CD4-positive, alpha-beta T cell treated with Interleukin-1 beta for 1 hour (primary cell): ENCODE data around the gene BBLN.
"Not testable (repeated sequence)": the region's sequence is repeated elsewhere in the genome, so short reads cannot be mapped to it uniquely, and the experiment has no call there.

ENCODE experiments used
- DNase-seq, 2 donors: peaks; one replicate each; pipeline ENCODE4 v3.0.0-alpha.2; 2020 to 2022

Gene BBLN, protein sequence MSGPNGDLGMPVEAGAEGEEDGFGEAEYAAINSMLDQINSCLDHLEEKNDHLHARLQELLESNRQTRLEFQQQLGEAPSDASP

DNA sequence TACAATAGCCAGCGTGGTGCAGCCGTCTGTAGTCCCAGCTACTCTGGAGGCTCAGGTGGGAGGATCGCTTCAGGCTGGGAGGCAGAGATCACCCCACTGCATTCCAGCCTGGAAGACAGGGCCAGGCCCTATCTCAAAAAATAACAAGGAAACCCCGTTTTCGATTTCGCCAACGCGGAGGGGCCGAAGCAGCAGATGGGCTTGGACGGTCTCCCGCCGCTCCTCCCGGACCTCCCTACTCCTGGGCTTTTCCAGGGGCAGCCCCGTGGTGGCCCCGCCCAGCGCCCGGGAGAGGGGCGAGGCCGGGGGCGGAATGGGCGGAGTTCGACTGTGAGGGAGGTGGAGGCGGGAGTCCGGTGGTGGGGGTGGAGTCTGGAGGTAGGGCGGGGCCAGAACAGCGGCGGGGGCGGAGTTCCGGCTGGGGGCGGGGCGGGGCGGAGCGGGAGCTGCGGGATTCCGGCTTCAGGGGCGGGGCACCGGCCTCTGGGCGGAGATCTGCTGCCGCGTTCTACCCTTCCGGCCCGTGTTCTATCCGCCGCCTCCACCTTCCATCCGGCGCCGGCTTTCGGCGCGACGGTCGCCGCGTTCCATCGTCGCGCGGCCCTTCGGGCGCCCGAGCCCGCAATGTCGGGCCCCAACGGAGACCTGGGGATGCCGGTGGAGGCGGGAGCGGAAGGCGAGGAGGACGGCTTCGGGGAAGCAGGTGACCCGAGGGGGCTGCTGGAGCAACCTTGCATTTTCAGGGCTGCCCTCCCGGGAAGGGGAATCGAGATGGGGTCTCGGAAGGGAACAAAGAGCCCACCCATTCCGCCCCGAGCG lies at the start of gene BBLN:
Gene BBLN (plus strand): TSS at position 482 of the 819 bp plus-strand sequence. CDS start 143 bp downstream, at position 625.
- DNase-seq: peak; percentile 92 to 93

DNA sequence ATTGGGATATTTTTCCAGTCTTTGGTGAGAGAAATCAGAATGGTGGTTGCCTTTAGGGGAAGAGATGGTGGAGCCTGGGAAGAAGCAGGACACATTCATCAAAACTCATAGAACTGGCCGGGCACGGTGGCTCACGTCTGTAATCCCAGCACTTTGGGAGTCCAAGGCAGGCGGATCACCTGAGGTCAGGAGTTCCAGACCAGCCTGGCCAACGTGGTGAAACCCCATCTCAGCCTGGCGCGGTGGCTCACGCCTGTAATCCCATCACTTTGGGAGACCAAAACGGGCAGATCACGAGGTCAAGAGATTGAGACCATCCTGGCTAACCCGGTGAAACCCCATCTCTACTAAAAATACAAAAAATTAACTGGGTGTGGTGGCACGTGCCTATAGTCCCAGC lies 48.3 kb upstream of the BBLN start:
- DNase-seq: not testable (repeated sequence)

DNA sequence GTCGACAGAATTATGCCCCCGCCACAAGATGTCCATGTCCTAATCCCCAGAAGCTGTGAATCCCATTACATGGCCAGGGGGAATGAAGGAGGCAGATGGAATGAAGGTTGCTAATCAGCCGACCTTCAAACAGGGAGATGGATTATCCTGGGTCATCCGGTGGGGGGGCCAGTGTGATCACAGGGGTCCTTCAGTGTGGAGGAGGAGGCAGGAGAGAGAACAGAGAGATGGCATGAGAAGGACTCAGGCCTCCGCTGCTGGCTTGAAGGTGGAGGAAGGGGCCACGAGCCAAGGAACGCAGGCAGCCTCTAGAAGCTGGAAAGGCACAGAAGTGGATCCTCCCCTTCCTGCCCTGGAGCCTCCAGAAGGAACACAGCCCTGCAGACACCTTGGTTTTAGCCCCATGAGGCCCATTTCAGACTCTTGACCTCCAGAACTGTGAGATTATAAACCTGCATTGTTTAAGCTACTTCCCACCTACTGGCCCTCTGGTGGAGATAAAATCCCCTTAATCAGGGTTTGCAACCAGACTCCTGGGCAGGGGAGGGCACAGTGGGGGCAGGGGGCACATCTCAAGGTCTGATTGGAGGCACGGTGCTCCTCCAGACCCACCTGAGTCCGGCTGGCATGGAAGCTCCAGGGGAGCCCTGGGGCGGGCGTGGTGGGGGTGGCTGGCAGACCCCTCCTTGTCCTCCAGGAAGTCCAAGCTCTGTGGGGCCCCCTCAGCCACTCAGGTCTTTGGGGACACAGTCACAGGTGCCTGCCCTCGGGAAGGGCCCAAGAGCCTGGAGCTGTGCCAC lies 46.3 kb upstream of the BBLN start:
- DNase-seq: no peak

DNA sequence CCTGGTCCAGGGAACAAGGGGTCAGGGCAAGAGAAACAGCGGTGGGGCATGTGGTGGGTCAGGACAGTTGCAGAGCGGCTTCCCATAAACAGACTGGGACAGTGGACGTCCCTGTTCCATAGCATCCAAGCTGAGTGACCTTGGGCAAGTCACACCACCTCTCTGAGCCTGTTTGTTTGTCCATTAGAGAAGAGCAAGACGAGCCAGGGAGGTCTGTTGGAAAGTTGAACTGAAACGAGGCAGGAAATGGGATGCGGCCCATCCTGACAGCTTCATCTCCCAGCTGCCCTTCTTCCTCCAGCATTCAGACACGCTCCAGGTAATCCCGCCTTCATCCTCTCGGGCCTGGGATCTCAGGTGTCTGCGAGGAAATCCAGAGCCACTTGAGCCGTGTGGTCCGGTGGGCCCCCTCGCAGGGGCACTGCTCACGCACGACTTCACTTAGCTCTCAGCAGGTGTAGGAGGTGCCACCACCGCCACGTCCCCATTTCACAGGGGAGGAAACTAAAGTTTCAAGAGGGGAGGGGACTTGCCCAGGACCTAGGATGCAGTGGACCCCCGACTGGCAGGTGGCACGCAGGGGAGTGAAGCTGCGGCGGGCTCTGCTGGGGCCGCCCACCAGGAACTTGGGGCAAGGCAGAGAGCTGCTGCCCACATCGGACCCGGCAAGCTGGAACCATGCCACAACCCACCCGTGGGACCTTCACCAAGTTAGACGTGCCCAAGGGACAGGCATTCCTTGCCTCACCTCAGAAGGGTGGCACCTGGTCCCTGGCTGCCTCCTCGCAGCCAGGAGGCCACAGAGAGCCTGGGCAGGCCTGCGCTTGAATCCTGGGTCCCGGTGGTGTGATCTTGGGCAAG lies 45.5 kb upstream of the BBLN start:
- DNase-seq: no peak

DNA sequence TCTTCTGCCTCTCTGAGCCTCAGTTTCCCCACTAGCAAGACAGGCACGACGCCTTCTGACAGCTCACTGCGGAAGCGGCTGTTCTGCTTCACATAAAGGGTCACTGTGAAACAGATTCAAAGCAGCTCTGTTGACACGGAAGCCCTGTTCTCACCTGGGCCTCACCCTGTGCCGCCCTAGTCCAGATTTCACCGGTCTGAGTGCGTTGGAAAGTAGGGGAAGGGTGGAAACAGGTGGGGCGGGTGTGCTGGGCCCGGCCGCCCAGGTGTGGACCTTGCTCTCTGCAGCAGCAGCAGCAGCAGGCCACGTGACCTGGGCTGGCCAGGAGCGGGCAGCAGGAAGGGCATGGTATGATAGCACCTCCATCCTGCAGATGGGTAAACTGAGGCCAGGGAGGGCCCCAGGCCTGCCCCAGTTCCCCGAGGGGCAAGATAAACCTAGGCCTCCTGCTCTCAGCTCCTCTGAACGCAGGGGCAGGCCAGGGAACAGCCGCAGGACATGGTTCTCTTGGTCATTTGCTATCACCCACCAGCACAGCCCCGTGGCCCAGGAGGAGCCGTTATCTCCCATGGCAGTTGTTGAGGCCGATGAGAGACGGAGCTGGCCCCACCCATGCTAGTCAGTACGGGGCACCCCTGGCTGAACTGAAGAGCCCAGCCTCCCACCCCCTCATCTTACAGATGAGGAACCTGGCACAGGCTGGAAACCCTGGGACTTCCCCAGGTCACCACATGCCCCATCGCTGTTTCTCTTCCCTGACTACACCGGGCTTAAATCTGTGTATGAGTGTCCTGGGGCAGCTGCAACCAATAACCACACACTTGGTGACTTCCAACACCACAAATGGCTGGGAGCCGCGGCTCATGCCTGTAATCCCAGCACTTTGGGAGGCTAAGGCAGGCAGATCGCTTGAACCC lies 44.6 kb upstream of the BBLN start:
- peak; percentile 22 to 76 for DNase-seq

DNA sequence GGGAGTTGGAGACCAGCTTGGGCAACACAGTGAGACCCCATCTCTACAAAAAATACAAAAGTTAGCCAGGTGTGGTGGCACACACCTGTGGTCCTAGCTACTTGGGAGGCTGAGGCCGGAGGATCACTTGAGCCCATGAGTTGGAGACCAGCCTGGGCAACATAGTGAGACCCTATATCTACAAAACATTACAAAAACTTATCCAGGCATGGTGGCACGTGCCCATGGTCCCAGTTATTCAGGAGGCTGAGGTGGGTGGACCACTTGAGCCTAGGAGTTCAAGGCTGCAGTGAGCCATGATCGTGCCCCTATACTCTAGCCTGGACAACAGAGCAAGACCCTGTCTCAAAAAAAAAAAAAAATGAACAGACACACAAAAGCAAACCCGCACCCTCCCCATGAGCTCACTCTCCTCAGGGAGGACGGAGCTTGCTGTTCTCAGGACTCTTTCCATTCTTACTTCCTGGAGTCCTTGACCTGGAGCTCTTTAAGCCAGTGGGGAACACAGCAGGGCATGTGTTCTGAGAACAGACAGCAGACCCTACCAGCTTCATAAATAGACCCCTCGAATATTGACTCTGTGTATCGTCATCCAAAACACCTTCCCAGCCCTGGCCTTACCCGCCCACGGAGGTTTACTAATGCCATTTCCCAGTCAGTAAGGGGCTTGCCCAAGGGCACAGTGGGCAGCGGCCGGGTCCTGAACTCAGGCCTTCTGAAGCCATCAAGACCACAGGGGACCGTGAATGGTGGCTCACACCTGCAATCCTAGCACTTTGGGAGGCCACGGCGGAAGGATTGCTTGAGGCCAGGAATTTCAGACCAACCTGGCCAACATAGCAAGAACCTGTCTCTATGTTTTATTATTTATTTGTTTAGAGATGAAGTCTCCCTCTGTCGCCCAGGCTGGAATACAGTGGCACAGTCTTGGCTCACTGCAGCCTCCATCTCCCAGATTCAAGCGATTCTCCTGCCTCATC lies 43.7 kb upstream of the BBLN start:
- no peak for DNase-seq

DNA sequence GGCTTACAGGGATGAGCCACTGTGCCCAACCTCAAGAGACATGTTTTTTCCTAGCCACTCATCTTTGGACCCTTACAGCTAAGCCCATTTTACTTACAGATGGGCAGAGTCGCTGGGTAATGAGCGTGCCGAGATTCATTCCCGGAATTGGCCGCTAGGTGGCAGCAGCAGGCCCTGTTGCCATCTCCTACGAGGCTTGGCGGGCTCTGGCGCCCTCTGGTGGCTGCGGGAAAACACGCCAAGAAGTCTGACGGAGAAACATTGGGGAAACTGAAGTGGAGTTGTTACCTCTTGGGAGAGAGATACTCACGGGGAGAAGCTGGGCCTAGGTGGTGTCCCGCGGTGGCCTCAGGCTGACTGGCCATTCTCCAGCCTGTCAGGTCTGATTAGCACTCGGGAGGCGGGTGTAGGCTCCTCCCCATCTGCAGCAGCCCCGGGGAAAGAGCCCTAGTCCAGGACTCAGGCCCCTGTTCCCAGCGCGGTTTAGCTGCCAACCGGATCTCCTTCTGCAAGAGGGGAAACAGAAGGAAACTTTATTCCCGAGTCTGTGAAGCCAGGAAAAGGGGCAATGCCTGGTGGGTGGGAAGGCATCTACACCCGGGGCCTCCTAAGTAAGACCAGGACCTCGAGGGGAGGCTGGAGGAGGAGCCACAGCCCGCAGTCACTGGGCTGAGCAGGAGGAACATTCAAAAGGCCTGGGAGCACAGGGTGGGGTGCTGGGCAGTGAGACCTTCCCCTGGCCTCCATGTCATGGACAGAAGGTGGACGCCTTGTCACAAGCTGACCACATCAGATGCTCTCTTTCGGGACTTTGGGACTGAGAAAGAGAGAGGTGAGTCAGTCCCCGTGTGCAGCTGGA lies 42.2 kb upstream of the BBLN start:
- peak; percentile 91 to 94 for DNase-seq

DNA sequence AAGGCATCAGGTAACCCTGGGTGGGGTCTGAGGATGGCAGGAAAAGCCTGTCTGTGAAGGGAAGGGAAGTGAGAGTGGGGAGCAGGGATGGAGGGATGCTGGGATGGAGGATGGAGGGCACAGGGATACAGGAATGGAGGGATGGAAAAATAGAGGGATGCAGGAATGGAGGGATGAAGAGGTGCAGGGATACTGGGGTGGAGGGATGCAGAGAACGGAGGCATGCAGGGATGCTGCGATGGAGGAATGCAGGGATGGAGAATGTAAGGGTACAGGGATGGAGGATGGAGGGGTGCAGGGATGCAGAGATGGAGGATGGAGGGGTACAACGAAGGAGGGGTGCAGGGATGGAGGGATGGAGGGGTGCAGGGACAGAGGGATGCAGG lies 41.6 kb upstream of the BBLN start:
- DNase-seq: no peak

DNA sequence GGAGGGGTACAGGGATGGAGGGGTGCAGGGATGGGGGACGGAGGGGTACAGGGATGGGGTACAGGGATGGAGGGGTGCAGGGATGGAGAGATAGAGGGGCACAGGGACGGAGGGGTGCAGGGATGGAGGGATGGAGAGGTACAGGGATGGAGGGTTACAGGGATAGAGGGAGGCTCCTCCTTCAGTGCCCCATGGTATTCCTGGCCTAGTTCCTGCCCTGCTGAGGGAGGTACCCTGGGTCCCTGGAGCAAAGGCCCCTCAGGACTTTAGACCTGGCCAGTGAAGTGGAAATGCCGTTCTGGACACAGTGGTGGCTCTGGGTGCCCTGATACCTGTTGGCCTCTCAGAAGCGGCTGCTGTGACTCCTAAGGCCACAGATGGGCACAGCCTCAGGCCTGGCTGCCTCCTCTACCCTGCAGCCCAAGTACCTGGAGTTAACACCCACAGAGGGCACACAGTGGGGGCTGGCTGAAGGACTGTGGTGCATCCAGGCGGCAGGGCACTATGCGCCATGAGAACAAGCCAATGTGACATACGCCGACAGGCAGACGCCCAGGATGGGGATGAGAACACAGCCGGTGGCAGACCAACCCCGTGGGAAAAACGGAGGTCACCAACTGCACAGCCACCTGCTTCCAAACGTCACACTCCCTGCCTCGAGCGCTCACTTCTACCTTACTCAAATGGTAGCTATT lies 40.9 kb upstream of the BBLN start:
- DNase-seq: no peak

DNA sequence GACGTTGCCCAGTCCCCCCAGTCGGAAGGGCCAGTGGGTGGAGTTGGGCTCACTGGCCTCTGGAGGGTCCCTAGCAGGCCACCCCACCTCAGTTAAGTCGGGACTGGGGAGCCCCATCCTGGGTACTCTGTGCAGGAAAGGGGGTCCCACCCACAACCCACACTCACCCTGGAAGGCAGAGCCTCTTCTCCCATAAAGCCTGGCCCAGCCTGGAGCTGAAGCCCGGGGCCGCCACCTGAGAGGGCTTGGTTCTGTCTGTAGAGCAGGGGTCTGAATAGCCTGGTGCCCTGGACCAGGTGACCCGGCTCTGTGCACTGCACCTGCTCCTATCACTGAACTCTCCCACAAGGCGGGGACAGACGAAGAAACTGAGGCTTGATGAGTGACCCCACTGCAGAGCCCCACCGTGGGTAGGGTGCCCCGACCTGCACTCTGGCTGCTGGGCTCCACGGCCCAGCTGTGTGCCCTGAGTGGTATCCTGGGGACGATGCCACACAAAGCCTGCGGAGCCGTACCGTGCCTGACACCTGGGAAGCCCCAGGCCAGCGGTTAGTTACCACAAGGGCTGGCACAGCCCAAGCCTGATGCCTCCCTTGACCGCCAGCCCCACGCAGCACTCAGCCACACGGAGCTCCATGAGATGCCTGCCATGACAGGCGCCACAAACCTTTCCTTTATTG lies 39.9 kb upstream of the BBLN start:
- DNase-seq: no peak

DNA sequence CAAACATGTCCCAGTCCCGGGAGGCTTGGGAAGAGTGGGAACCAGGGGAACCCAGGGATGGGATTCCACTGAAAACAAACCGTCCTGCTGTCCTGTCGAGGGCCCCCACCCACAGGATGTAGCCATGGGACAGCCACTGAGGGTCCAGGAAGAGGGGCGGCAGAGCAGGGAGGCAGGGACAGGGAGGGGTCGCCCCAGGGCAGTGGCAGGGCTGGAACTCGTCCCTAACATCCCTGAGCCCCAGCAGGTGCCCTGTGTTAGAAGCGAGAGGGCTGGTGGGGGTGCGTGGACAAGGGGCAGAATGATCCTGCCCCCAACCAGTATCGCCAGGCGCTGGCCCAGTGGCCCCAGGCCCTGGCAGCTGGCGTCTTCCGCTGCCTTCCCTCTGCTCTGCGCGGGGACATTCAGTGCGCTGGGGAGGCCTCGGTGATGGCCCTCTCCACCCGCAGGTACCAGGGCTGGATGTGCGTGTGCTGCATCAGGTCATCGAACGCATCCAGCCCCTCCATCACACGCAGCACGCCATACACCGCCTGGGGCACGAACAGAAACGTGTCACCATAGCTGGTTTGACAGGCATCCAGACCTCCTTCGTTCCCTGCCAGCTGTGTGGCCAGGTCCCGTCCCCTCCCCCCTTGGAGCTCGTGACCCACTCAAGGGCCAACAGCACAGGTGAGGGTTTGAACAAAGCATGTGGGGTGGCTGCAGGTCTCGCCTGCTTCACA lies 39.2 kb upstream of the BBLN start:
- DNase-seq: no peak

DNA sequence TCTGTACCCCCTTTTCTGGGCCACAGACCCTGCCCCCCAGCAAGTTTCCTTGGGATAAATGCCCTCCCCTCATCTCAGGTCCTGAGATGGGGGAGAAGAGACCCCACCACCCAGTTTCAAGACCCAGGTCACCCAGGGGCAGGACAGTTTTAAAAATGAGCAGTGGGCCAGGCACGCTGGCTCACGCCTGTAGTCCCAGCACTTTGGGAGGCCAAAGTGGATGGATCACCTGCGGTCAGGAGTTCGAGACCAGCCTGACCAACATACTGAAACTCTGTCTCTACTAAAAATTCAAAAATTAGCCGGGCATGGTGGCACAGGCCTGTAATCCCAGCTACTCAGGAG lies 38.6 kb upstream of the BBLN start:
- no peak for DNase-seq

DNA sequence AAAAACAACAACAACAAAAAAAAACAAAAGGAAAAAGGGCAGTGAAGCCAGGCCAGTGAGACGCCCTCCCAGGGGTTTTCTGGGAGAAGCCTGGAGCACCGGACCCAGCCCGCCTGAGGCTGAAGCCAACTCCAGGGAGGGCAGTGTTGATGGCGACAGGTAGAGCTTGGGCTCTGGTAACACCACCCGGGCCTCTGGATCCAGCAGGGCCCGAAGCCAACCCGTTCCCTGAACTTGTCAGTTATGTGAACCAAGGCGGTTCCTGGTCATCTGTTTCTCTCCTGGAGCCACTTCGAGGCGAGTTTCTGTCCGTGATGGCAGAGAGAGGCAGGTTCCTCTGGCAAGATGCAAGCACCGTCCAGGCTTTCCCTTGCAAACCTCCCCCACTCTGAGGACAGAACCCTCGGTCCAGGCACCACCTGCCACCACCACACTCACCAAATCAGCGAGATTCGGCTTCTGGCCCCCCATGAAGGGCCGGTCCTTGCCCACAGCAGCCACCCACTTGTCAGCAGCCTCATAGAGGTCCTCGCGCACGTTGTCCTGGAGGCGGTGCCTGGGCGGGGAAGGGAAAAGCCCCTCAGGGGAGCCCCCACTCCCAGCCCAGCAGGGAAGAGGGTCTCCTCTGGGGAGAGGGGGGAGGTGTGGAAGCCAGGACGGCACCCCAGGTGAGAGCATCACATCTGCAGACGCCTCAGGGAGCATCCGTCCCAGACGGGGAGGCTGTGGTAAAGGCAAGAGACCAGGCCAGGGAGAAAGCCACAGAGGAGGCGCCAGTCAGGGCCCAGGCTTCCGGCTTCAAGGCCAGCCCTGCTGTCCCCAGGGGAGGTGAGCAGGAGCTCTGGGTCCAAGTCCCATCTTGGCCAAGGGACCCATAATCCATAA lies 37.9 kb upstream of the BBLN start:
- no peak for DNase-seq

DNA sequence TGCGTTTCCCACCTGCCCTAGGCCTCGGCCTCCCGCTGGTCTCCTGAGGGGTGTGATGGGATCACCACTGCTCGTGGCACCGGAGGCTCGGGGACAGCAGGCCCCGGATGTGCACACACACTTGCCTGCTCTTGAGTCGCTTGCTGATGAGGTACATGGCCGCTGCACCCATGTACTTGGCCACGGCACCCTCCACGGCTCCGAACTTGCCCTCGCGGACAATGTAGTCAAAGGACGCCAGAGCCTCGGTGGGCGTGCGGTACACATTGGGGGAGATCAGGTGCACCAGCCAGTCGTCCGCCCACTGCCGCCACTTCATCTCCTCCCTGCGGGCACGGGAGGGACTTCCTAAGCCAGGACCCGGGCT lies 37.3 kb upstream of the BBLN start:
- no peak for DNase-seq

DNA sequence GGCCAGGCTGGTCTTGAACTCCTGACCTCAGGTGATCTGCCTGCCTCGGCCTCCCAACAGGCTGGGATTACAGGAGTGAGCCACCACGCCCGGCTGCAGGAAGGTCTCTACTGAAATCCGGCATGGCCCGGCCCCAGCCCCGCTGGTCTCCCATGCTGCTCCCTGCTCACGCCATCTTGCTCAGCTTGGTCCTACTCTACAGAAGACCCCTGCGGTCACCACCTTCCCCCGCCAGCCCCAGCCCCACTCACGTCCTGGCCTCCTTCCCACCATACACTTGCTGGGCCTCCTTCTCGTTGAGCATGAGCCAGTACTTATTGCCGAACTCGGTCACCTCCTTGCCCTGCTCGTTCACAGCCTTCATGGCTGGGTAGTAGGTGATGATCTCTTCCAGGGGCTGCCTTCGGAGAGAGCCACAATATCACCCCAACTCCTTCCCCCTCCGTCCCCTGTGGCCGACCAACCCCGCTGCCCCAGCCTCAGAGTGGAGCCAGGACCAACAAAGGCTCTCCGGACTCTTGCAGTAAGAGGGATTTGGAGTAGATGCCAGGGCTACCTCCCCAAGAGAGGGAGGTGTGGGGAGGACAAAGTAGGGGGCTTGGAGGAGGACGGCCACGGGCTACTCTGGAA lies 36.5 kb upstream of the BBLN start:
- no peak for DNase-seq

DNA sequence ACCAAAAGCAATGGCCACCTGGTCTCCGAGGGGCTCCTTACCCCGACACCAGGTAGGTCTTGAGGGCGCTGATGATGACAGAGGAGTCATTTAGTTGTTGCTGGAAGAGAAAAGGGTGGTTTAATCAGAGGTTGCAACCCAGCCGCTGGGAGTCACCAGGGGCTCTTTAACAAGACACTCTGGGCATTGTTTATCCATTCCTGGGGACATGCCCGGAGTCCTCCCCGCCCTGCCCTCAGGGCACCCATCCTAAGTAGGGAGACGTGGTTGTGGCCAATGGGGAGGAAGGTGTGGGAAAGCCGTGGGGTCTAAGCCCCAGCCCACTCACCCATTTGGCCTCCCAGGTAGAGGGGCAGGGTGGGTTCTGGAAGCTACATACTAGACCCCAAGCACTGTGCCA lies 35.6 kb upstream of the BBLN start:
- DNase-seq: no peak
